ENCODE measurements around the gene UBAP2L. TPM values are rescaled to one million over a fixed set of nuclear protein-coding genes. Genes with fewer than 3 reads are reported as not detected.
A peak's percentile ranks its signal among the peaks of the same experiment; 100 is the strongest.
"Not testable (repeated sequence)": the region's sequence is repeated elsewhere in the genome, so short reads cannot be mapped to it uniquely, and the experiment has no call there.

UBAP2L gene
- total RNA-seq, 1 experiment from 2014 or later, result 105 TPM

DNA sequence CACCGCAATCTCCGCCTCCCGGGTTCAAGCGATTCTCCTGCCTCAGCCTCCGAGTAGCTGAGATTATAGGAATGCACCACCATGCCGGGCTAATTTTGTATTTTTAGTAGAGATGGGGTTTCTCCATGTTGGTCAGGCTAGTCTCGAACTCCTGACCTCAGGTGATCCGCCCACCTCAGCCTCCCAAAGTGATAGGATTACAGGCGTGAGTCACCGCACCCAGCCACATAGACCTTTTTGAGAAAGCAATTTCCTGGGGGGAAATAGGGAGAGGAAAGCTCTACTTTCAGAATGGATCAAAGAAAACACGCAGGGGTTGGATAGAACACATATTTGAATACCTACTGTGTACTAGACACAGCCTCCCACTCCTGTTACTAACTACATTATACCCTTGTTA lies 15.0 kb upstream of the UBAP2L start:
- DNase-seq (ENCODE audit: low read depth), result peak; percentile 30

- DNase-seq (ENCODE audit: low read depth), result peak; percentile 20
Measured at GRCh38 chr1:154206196-154206595, 14.6 kb upstream of the UBAP2L start, which contains the start of gene CFAP141. Gene CFAP141 (minus strand): TSS chr1:154206333. CDS start chr1:154206307, 26 bp downstream.

GRCh38 chr1:154207262-154207661 lies 13.5 kb upstream of the UBAP2L start:
- no peak for DNase-seq (ENCODE audit: low read depth)

DNA sequence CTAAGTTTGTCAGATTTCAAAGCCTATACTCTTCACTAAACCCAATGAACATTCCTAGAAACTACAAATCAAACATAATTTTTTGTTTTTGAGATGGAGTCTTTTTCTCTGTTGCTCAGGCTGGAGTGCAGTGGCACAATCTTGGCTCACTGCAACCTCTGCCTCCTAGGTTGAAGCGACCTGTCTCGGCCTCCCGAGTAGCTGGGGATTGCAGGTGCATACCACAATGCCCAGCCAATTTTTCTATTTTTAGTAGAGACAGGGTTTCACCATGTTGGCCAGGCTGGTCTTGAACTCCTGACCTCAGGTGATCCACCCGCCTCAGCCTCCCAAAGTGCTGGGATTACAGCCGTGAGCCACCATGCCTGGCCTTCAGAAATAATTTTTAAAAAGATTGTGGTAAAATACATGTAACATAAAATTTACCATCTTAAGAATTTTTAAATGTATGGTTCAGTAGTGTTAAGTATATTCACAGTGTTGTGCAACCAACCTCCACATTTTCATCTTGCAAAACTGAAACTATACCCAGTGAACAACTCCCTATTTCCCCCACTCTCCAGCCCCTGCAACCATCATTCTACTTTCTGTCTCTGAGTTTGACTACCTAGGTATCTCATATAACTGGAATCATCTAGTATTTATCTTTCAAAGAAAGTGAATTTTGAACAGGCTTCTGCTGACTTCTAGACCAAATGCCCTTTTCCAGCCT lies 11.9 kb upstream of the UBAP2L start:
- DNase-seq (ENCODE audit: low read depth), result no peak

DNA sequence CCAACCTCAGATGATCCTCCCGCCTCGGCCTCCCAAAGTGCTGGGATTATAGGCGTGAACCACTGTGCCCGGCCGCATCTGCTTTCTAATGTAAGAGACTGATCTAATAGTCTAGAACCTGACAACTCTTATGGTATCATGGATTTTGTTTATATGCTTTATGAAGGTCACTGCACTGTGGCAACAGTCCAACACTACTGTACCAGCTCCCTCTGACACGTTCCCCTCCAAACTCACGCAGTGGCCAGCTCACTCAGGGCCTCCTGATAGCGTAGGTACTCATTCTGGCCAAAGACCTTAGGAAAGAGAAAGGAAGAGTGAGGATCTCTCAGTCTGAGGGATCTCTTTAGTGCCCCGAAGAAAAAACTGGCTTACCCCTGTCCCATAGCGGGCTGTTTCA lies 8.7 kb upstream of the UBAP2L start:
- no peak for DNase-seq (ENCODE audit: low read depth)

GRCh38 chr1:154213274-154213673 lies 7.5 kb upstream of the UBAP2L start:
- DNase-seq (ENCODE audit: low read depth), result peak; percentile 43

GRCh38 chr1:154218545-154218944 lies 2.2 kb upstream of the UBAP2L start:
- no peak for DNase-seq (ENCODE audit: low read depth)

DNA sequence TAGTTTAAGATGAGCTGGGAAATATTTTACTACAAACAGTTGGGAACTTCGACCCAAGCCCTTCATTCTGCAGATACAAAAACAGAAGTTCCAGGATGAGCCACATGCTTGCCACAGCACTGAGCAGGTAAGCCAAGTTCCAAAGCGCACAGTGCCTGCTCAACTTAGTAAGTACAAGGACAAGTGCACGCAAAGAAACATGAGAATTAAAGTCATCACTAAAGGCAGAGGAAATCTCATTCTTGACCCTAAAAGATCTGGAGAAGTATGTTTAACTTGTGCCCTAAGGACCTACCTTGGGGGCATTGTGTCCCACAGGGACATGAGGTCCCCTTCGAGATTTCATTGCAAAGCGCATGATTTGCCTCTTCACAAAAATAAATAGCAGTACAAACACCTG lies 1.2 kb upstream of the UBAP2L start:
- peak; percentile 17 for DNase-seq (ENCODE audit: low read depth)

DNA sequence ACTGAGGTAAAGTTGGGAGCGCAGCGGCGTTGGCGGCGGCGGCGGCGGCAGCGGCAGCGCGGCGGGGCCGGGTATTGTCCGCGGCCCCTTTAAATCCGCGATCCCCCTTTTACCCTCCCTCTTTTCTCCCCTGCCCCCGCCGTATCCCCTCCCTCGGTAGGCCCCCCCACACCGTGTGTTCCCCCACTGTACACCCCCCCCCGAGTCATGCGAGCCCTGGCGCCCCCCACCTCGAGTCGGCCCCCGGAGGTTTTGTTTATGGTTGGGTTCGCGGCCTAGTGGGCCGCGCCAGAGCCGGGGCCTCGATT lies 169 bp downstream of the UBAP2L start:
- DNase-seq (ENCODE audit: low read depth), result no peak

DNA sequence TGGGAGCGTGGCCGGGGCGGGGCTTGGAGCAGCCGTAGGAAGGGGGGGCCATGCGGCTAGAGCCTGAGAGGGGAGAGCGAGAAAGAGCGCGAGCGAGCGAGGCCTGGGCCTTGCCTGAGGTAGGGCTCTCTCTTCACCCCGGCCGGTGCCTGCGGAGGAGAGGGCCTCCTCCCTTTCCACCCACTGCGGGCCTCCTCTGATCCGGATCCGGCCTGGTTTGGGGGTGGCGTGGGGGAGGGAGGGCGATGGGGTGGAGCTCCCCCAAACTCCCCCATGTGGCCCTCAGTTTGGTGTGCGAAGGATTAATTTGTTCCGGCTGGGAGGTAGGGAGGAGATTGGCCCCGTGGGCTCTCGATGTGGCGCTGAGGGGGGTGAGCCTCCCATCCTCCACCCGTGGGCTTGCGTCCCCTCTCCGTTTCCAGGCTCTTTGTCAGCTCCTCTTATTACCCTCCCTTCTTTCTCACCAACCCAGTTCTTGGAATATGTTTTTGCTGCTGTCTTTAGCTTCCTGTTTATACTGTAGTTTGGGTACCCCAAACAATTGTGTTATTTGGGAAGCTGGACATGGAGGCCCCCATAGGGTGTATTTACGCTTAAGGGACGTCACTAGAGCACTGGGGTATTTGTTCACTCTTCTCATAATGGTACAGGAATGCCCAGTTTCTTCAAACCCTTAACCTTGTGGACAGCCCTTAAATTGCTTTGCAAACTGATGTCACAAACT lies 685 bp downstream of the UBAP2L start:
- DNase-seq (ENCODE audit: low read depth), result peak; percentile 54

- no peak for DNase-seq (ENCODE audit: low read depth)
Measured at GRCh38 chr1:154222518-154222917, 1.8 kb downstream of the UBAP2L start.

DNA sequence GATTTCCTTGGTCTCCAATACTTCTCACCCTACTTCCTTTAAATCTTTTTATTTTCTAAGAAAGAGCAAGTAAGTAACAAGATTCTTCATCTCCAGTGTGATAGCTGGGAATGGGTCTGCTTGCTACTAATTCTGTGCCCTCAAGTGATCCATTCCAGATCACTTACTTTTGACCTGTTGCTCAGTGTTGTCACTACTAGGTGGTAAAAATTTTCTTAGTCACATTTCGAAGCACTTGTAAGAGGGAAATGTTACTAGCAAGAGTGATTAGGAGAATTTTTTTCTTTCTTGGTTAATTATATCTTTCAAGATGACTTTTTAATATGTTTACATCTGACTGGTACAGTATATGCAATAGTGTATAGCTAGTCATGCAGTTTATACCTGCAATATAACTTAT lies 2.2 kb downstream of the UBAP2L start:
- no peak for DNase-seq (ENCODE audit: low read depth)

- DNase-seq (ENCODE audit: low read depth), result no peak
Measured at GRCh38 chr1:154223621-154224020, 2.9 kb downstream of the UBAP2L start.

DNA sequence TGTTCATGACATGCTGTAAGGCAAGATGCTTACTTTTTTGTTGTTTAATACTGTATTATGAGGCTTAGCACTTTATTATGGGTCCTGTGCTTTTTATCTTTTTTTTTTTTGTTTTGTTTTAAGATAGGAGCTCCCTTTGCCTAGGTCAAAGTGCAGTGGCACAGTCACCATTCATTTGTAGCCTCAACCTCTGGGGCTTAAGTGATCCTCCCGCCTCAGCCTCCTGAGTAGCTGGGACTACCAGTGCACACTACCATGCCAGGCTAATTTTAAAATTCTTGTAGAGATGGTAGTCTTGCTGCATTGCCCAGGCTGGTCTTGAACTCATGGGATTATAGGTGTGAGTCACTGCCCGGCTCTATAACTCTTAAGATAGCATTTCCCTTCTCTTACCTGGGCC lies 4.6 kb downstream of the UBAP2L start:
- DNase-seq (ENCODE audit: low read depth), result no peak

- DNase-seq (ENCODE audit: low read depth), result not testable (repeated sequence)
Measured at GRCh38 chr1:154231112-154231511, 10.4 kb downstream of the UBAP2L start.

DNA sequence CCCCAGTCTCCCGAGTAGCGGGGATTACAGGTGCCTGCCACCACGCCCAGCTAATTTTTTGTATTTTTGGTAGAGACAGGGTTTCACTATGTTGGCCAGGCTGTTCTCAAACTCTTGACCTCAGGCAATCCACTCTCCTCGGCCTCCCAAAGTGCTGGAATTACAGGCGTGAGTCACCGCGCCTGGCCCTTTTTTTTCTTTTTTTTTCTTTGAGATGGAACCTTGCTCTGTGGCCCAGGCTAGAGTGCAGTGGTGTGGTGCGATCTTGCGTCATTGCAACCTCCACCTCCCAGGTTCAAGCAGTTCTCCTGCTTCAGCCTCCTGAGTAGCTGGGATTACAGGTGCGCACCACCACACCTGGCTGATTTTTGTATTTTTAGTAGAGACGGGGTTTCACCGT lies 12.4 kb downstream of the UBAP2L start:
- DNase-seq (ENCODE audit: low read depth), result not testable (repeated sequence)

DNA sequence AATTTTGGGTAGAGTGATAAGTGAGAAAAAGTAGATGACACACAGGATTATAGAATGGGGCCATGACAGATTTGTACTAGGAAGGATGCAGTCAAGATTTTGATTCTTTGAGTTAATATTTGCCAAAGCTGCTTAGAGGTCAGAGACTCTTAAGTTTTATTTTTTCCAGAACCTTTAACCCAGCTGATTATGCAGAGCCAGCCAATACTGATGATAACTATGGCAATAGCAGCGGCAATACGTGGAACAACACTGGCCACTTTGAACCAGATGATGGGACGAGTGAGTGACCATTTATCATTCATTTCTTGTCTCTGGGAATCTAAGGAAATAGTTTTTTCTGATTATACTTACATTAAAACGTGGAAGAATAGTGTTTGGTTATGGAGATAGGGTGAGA lies 16.1 kb downstream of the UBAP2L start:
- DNase-seq (ENCODE audit: low read depth), result no peak

DNA sequence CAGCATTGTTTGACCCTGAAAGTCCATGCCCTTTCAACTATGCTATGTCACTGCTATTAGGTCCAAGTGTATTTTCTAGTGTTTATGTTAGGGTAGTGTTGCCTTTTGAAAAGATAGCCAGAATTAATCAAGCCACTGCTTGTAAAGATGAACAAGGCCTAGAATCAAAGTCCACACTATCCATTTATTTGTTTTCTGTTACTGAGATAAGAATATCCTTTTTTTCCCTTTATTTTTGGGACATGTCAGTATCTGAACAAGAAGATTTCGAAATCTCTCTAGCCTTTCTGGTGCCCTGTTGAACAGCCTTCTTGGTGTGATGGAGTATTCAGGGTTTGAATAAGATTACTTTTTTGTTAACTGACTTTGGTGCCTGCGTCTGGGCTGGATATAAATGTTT lies 16.7 kb downstream of the UBAP2L start:
- DNase-seq (ENCODE audit: low read depth), result no peak

DNA sequence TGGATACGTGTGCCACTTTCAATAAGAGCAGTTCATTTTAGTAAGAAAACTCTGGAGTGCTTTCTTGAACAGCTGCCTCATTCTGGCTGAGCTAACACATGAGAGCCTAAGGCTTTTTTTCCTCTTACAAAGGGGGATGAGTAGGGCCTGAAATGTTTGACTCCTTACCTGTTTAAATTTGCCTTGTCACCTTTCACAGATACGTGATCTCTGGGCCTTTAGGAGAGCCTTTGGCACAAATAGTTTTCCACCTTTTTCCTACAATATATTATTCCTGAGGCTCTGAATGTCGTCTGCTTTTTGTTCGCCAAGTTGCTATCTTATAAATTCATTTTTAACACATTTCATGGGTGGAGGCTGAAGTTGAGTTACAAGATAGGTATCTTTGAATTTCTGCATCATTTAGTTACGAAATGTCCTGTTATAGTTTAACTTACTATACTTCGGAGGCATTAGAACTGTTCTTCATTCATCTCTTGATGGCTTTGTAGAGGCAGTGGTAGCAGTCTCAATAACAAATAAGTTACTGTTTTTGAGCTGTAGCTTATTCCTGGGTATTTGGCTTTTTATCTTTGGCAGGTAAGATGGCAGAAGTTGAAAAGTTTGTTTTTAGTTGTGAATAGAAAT lies 17.2 kb downstream of the UBAP2L start:
- no peak for DNase-seq (ENCODE audit: low read depth)

- no peak for DNase-seq (ENCODE audit: low read depth)
Measured at GRCh38 chr1:154239491-154239890, 18.7 kb downstream of the UBAP2L start.

GRCh38 chr1:154240294-154240833 lies 19.6 kb downstream of the UBAP2L start:
- no peak for DNase-seq (ENCODE audit: low read depth)

- no peak for DNase-seq (ENCODE audit: low read depth)
Measured at GRCh38 chr1:154241703-154242351, 21.1 kb downstream of the UBAP2L start.

Data from Daoy (cell line).